ENCODE results near the gene TP53TG5. TPM values are rescaled to one million over a fixed set of nuclear protein-coding genes. Genes with fewer than 3 reads are reported as not detected.
A peak's percentile ranks its signal among the peaks of the same experiment; 100 is the strongest.

TP53TG5 gene
- total RNA-seq, 1 experiment from 2014 or later = 0.85 TPM

DNA sequence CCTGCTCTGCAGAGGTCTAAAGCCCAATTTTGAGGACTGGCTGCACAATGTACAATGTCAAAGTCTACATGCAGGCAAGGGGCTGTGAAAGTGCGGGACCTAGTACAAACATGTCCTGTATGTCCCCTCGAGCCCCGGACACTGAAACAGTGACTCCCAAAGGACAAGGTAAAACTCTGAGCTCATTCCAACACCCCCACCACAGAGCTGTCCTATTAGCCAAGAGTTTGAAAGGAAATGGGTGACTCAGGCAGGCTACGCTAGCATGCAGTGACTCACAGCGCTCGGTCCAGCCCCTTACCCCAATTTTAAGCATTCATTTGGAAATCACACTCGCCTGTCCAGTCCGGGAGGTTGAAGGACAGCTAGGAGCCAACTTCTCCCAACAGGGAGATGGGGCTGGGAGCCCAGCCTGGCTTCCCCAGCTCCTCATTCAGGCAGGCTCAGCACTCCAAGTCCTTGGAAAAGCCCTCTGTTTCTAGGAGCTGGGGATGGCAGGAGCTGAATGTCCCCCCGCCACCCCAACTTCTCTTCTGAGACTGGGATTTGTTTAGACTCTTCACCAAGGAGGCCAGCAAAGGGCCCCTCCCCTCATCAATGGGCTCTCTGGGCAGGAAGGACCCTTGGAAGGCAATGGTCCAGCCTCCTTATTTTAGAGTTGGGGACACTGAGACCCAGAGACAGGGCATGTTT is 33.8 kb downstream of the TP53TG5 start:
- peak overlapping the region; percentile 98 for H3K27ac Mint-ChIP-seq
- H3K4me1 Mint-ChIP-seq = peaks cover 83% of the 10 kb centered on the region
- H3K9me3 Mint-ChIP-seq = no peaks in the 10 kb centered on the region
- peaks cover 5% of the 10 kb centered on the region for H3K36me3 Mint-ChIP-seq
- no peak for ATAC-seq
- ChIA-PET POLR2A (interaction anchor here (1.1 kb wide), 1 partner anchor 18 kb away, joined by 5 read pairs; the partner anchor contains the start of gene SYS1), CTCF (interaction anchor here (0.6 to 4.4 kb wide), 9 partner anchors 8 to 93 kb away, joined by 3 to 27 read pairs (median 4); partner anchors contain the start of genes MATN4 and SYS1)
- DNase-seq (ENCODE audit: low spot score) = no peak
- no peaks in the 10 kb centered on the region for H3K27me3 Mint-ChIP-seq (ENCODE audit: low read depth)
- H3K4me3 Mint-ChIP-seq = no peak overlapping the region; the same call in 1 of the 2 replicates
- TF ChIP-seq ZNF263 (CRISPR knock-in tag; IDR thresholded peaks at IDR 0.05; ENCODE audit: low read depth) = no peak
- peak; percentile 20; the same call in 1 of the 2 replicates for TF ChIP-seq ZNF121 (CRISPR knock-in tag; IDR thresholded peaks at IDR 0.05)

DNA sequence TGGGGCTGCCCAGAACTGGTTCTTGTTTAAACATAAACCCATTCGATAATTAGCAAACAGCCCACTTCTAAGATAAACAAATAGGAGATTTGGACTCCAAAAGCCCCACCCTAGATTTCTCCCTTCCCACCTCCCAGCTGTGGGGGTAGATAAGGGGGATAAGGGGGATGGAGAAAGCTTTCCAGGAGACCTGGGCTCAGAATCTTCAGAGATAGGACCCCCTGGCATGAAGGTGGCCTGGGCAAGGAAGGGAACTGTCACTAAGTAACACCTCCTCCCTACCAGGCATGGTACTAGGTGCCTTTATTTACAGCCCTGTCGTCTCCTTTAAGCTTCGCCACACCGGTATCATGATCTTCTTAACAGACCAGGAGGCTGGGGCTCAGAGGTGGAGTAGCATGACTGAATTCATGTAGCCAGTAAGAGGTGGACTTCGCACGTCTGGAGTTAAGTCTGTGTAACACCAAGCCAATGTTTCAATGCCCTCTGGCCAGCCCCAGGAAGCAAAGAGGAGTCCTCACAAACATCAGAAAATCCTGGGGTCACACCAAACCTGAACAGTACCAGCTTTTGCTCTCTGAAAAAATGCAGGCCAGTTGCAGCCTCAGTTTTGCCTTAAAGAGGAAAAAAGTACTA is 34.5 kb downstream of the TP53TG5 start:
- no peak for ATAC-seq
- no peak for TF ChIP-seq TEAD1 (CRISPR knock-in tag; IDR thresholded peaks at IDR 0.05)
- TF ChIP-seq, protein P1, sequence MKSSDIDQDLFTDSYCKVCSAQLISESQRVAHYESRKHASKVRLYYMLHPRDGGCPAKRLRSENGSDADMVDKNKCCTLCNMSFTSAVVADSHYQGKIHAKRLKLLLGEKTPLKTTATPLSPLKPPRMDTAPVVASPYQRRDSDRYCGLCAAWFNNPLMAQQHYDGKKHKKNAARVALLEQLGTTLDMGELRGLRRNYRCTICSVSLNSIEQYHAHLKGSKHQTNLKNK (CRISPR knock-in tag; IDR thresholded peaks at IDR 0.05) = no peak
- TF ChIP-seq RELA (CRISPR knock-in tag; IDR thresholded peaks at IDR 0.05; ENCODE audit: borderline replicate concordance) = no peak
- TF ChIP-seq, protein P2, sequence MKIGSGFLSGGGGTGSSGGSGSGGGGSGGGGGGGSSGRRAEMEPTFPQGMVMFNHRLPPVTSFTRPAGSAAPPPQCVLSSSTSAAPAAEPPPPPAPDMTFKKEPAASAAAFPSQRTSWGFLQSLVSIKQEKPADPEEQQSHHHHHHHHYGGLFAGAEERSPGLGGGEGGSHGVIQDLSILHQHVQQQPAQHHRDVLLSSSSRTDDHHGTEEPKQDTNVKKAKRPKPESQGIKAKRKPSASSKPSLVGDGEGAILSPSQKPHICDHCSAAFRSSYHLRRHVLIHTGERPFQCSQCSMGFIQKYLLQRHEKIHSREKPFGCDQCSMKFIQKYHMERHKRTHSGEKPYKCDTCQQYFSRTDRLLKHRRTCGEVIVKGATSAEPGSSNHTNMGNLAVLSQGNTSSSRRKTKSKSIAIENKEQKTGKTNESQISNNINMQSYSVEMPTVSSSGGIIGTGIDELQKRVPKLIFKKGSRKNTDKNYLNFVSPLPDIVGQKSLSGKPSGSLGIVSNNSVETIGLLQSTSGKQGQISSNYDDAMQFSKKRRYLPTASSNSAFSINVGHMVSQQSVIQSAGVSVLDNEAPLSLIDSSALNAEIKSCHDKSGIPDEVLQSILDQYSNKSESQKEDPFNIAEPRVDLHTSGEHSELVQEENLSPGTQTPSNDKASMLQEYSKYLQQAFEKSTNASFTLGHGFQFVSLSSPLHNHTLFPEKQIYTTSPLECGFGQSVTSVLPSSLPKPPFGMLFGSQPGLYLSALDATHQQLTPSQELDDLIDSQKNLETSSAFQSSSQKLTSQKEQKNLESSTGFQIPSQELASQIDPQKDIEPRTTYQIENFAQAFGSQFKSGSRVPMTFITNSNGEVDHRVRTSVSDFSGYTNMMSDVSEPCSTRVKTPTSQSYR (CRISPR knock-in tag; IDR thresholded peaks at IDR 0.05) = no peak
- TF ChIP-seq ETV6 (CRISPR knock-in tag; IDR thresholded peaks at IDR 0.05) = no peak
- TF ChIP-seq, protein P3, sequence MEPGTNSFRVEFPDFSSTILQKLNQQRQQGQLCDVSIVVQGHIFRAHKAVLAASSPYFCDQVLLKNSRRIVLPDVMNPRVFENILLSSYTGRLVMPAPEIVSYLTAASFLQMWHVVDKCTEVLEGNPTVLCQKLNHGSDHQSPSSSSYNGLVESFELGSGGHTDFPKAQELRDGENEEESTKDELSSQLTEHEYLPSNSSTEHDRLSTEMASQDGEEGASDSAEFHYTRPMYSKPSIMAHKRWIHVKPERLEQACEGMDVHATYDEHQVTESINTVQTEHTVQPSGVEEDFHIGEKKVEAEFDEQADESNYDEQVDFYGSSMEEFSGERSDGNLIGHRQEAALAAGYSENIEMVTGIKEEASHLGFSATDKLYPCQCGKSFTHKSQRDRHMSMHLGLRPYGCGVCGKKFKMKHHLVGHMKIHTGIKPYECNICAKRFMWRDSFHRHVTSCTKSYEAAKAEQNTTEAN (CRISPR knock-in tag; IDR thresholded peaks at IDR 0.05) = no peak
- TF ChIP-seq PRRX2 (CRISPR knock-in tag; IDR thresholded peaks at IDR 0.05) = no peak
- no peak for TF ChIP-seq CREB1 (CRISPR knock-in tag; IDR thresholded peaks at IDR 0.05)
- TF ChIP-seq HMGA2 (CRISPR knock-in tag; IDR thresholded peaks at IDR 0.05) = no peak
- TF ChIP-seq NR1H2 (CRISPR knock-in tag; IDR thresholded peaks at IDR 0.05) = no peak
- no peak for DNase-seq (ENCODE audit: low spot score)
- no peaks in the 10 kb centered on the region for H3K9me3 Mint-ChIP-seq
- peaks cover 5% of the 10 kb centered on the region for H3K36me3 Mint-ChIP-seq
- ChIA-PET POLR2A (interaction anchor here (1.1 to 2.4 kb wide), 3 partner anchors 19 to 22 kb away, joined by 3 to 11 read pairs (median 5); partner anchors contain the start of gene SYS1), CTCF (interaction anchor here (0.8 to 4.4 kb wide), 9 partner anchors 9 to 93 kb away, joined by 3 to 27 read pairs (median 4); partner anchors contain the start of gene SYS1)
- H3K4me3 Mint-ChIP-seq = peak overlapping the region; percentile 65
- peak overlapping the region; percentile 98 for H3K27ac Mint-ChIP-seq
- H3K27me3 Mint-ChIP-seq (ENCODE audit: low read depth) = no peaks in the 10 kb centered on the region
- H3K4me1 Mint-ChIP-seq = peaks cover 89% of the 10 kb centered on the region

DNA sequence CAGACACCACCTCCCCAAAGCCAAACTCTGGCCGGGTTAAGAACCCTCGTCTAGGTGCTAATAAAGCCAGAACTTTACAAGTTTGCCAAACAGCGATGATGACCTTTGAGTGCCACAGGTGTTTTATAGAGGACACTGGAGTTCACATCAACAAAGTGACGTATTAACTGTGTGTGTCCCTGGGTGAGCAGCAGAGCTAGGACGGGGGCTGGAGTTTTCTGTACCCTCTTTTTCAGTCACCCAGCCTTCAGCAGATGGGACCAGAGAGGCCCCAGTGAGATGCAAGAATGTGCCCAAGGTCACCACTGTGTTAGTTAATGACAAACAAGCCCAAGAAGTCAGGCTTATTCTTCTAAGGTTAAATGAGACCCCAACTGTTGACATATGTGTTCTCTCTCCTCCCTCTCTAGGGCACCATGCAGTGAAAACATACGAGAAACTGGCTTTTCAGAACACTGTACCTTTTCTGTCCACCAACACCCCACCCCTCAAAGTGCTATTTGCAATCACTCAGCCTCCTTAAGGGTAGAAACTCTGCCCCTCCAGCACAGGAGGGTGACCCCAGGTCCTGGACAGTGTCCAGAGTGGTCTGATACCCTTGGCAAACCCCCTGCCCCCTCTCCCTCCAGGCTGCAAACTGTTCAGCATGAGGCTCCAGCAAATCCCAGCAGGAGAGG is 35.1 kb downstream of the TP53TG5 start:
- Mint-ChIP-seq H3K9me3 (no peaks in the 10 kb centered on the region), H3K27ac (peak overlapping the region; percentile 98), H3K4me3 (peak overlapping the region; percentile 65), H3K4me1 (peaks cover 96% of the 10 kb centered on the region), H3K27me3 (ENCODE audit: low read depth) (no peaks in the 10 kb centered on the region), H3K36me3 (peaks cover 5% of the 10 kb centered on the region)
- no peak for ATAC-seq
- ChIA-PET POLR2A (interaction anchor here (1.0 to 2.4 kb wide), 5 partner anchors 10 to 93 kb away, joined by 3 to 11 read pairs (median 4); partner anchors contain the start of gene SYS1), CTCF (interaction anchor here (1.0 to 4.4 kb wide), 10 partner anchors 10 to 94 kb away, joined by 3 to 27 read pairs (median 8); partner anchors contain the start of genes PIGT and SYS1)
- no peak for DNase-seq (ENCODE audit: low spot score)
- TF ChIP-seq, protein P4, sequence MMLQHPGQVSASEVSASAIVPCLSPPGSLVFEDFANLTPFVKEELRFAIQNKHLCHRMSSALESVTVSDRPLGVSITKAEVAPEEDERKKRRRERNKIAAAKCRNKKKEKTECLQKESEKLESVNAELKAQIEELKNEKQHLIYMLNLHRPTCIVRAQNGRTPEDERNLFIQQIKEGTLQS (CRISPR knock-in tag; conservative IDR thresholded peaks at IDR 0.05) = no peak
- TF ChIP-seq, protein P5, sequence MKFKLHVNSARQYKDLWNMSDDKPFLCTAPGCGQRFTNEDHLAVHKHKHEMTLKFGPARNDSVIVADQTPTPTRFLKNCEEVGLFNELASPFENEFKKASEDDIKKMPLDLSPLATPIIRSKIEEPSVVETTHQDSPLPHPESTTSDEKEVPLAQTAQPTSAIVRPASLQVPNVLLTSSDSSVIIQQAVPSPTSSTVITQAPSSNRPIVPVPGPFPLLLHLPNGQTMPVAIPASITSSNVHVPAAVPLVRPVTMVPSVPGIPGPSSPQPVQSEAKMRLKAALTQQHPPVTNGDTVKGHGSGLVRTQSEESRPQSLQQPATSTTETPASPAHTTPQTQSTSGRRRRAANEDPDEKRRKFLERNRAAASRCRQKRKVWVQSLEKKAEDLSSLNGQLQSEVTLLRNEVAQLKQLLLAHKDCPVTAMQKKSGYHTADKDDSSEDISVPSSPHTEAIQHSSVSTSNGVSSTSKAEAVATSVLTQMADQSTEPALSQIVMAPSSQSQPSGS (CRISPR knock-in tag; IDR thresholded peaks at IDR 0.05; ENCODE audit: borderline replicate concordance, low read depth) = no peak
- TF ChIP-seq FOXJ3 (CRISPR knock-in tag; IDR thresholded peaks at IDR 0.05; ENCODE audit: borderline replicate concordance) (no peak), HMGA2 (CRISPR knock-in tag; IDR thresholded peaks at IDR 0.05) (no peak), TEAD4 (CRISPR knock-in tag; IDR thresholded peaks at IDR 0.05) (no peak), TCF7 (CRISPR knock-in tag; IDR thresholded peaks at IDR 0.05; ENCODE audit: low read depth) (no peak), ZNF423 (CRISPR knock-in tag; IDR thresholded peaks at IDR 0.05) (no peak), NR1H2 (CRISPR knock-in tag; IDR thresholded peaks at IDR 0.05) (no peak), CREM (CRISPR knock-in tag; IDR thresholded peaks at IDR 0.05) (no peak)
- TF ChIP-seq, protein P6, sequence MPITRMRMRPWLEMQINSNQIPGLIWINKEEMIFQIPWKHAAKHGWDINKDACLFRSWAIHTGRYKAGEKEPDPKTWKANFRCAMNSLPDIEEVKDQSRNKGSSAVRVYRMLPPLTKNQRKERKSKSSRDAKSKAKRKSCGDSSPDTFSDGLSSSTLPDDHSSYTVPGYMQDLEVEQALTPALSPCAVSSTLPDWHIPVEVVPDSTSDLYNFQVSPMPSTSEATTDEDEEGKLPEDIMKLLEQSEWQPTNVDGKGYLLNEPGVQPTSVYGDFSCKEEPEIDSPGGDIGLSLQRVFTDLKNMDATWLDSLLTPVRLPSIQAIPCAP (CRISPR knock-in tag; IDR thresholded peaks at IDR 0.05) = no peak
